IMR-90 (cell line): ENCODE results near the gene MRTFB.

ENCODE experiments used
- BHLHE40 ChIP-seq: fragments of 150-350 bp; IDR thresholded peaks from 2 replicates; pipeline ENCODE4 v1.6.1; 2016; ENCODE audit warnings: mild to moderate bottlenecking, low read depth, low read length
- CEBPB ChIP-seq: IDR thresholded peaks from 2 replicates; pipeline ENCODE4 v1.6.1; 2012; ENCODE audit warnings: low read depth, low read length, improper control_type of control experiment
- CHD1 ChIP-seq: IDR thresholded peaks from 2 replicates; pipeline ENCODE4 v1.6.1; 2012; ENCODE audit warnings: low read depth, low read length, improper control_type of control experiment
- MAFK ChIP-seq: IDR thresholded peaks from 2 replicates; pipeline ENCODE4 v1.6.1; 2012; ENCODE audit warnings: low read depth, low read length, improper control_type of control experiment
- MAZ ChIP-seq: IDR thresholded peaks from 2 replicates; pipeline ENCODE4 v1.6.1; 2012; ENCODE audit warnings: low read depth, mild to moderate bottlenecking, low read length, improper control_type of control experiment, moderate library complexity, borderline replicate concordance
- NFE2L2 ChIP-seq: fragments of 150-350 bp; IDR thresholded peaks from 2 replicates; pipeline ENCODE4 v1.6.1; 2016; ENCODE audit warnings: low read depth, mild to moderate bottlenecking, low read length
- POLR2A ChIP-seq: IDR thresholded peaks from 2 replicates; pipeline ENCODE4 v1.6.1; 2012; ENCODE audit warnings: mild to moderate bottlenecking, low read depth, low read length
- RAD21 ChIP-seq: IDR thresholded peaks from 2 replicates; pipeline ENCODE4 v1.6.1; 2012; ENCODE audit warnings: low read length, improper control_type of control experiment
- RCOR1 ChIP-seq: IDR thresholded peaks from 2 replicates; pipeline ENCODE4 v1.6.1; 2012; ENCODE audit warnings: mild to moderate bottlenecking, low read length, improper control_type of control experiment; ENCODE audit not compliant: insufficient replicate concordance
- RFX5 ChIP-seq: IDR thresholded peaks from 2 replicates; pipeline ENCODE4 v1.8.0; 2012; ENCODE audit warnings: low read depth, mild to moderate bottlenecking, low read length, moderate library complexity
- TF ChIP-seq, protein P1 (sequence below): conservative IDR thresholded peaks from 2 replicates; pipeline ENCODE4 v1.5.1; 2012; ENCODE audit warnings: mild to moderate bottlenecking, low read depth, low read length, improper control_type of control experiment
- TF ChIP-seq, protein P2 (sequence below): fragments of 150-350 bp; IDR thresholded peaks from 2 replicates; pipeline ENCODE4 v1.6.1; 2017; ENCODE audit warnings: mild to moderate bottlenecking, antibody characterized with exemption, low read length, low read depth

DNA sequence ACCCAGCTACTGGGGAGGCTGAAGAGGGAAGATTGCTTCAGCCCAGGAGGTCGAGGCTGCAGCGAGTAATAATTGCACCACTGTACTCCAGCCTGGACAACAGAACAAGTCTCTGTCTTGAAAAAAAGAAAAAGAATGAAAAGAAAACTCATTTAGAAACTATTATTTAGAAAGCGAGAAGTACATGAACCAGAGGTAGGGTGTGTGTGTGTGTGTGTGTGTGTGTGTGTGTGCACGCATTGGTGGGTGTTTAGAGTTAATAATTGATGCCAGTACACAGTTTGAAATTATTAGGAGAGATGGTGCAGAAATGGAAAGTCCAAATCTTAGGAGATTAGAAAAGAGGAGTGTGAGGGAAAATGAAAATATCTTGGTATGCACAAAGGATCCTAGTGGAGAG lies 106.6 kb downstream of the MRTFB start:
- TF ChIP-seq, protein P1, sequence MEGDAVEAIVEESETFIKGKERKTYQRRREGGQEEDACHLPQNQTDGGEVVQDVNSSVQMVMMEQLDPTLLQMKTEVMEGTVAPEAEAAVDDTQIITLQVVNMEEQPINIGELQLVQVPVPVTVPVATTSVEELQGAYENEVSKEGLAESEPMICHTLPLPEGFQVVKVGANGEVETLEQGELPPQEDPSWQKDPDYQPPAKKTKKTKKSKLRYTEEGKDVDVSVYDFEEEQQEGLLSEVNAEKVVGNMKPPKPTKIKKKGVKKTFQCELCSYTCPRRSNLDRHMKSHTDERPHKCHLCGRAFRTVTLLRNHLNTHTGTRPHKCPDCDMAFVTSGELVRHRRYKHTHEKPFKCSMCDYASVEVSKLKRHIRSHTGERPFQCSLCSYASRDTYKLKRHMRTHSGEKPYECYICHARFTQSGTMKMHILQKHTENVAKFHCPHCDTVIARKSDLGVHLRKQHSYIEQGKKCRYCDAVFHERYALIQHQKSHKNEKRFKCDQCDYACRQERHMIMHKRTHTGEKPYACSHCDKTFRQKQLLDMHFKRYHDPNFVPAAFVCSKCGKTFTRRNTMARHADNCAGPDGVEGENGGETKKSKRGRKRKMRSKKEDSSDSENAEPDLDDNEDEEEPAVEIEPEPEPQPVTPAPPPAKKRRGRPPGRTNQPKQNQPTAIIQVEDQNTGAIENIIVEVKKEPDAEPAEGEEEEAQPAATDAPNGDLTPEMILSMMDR: no peak
- TF ChIP-seq POLR2A (no peak), MAFK (no peak), RFX5 (no peak), RCOR1 (no peak), NFE2L2 (no peak), CEBPB (no peak), RAD21 (no peak), BHLHE40 (no peak), CHD1 (no peak), MAZ (no peak)
- TF ChIP-seq, protein P2, sequence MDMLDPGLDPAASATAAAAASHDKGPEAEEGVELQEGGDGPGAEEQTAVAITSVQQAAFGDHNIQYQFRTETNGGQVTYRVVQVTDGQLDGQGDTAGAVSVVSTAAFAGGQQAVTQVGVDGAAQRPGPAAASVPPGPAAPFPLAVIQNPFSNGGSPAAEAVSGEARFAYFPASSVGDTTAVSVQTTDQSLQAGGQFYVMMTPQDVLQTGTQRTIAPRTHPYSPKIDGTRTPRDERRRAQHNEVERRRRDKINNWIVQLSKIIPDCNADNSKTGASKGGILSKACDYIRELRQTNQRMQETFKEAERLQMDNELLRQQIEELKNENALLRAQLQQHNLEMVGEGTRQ: no peak
